ENCODE data around the gene SELENOF.

DNA sequence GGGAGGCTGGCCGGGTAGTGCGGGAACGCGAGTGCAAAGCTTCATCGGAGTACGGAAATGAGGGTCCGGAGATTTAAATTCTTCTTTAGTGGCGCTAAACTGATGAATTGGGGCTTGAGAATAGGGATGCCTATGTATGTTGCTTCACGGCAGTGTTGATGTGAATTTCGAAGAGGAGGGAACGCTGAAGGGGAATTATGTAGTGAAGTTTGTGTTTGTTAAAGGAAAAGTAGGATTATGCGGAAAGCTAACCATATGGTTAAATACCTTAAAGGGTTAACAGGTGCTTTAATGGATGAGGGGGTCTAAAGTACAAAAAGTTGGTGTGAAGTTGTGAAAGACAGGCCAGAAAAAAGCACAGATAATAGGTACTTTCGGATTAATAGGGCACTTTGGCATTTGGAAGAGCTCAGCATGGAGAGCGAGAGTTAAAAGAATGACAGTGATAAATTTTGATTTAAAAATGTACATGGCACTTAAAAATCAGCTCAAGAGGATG, 1.9 kb upstream of the SELENOF start:
- TF ChIP-seq CTCF (IDR thresholded peaks at IDR 0.05), result no peak
- no peak for TF ChIP-seq POLR2A (IDR thresholded peaks at IDR 0.05)

Data from Peyer's patch (tissue), 4 donors.